H1 (cell line): ENCODE data around the gene EMP2. TPM values are rescaled to one million over a fixed set of nuclear protein-coding genes. Genes with fewer than 3 reads are reported as not detected.

Experiments used
- BRCA1 ChIP-seq: IDR thresholded peaks from 2 replicates; pipeline ENCODE4 v1.6.1; 2012; ENCODE audit warnings: low read depth, low read length, improper control_type of control experiment
- CBX5 ChIP-seq: fragments of 300-800, 300-1000 bp; sonication (generic); IDR thresholded peaks from 2 replicates; pipeline ENCODE4 v1.7.1; 2016; ENCODE audit warnings: antibody characterized with exemption, low read length, low read depth
- CBX8 ChIP-seq: fragments of 300-800, 300-1000 bp; sonication (generic); IDR thresholded peaks from 2 replicates; pipeline ENCODE4 v1.7.1; 2016; ENCODE audit warnings: low read depth, low read length, borderline replicate concordance
- CHD2 ChIP-seq: IDR thresholded peaks from 2 replicates; pipeline ENCODE4 v1.6.1; 2012; ENCODE audit warnings: low read length, improper control_type of control experiment
- CHD7 ChIP-seq: fragments of 300-600 bp; sonication (generic); IDR thresholded peaks from 2 replicates; pipeline ENCODE4 v1.7.1; 2012; ENCODE audit warnings: low read length, moderate library complexity, mild to moderate bottlenecking, inconsistent platforms; ENCODE audit not compliant: insufficient replicate concordance
- RBBP5 ChIP-seq: IDR thresholded peaks from 2 replicates; pipeline ENCODE4 v1.7.1; 2012; ENCODE audit warnings: low read depth, mild to moderate bottlenecking, inconsistent platforms, low read length, moderate library complexity, borderline replicate concordance
- SIX5 ChIP-seq: IDR thresholded peaks from 2 replicates; pipeline ENCODE4 v1.6.1; 2011; ENCODE audit warnings: mild to moderate bottlenecking, low read depth, low read length
- SUZ12 ChIP-seq: fragments of 200-600 bp; sonication (generic); IDR thresholded peaks from 2 replicates; pipeline ENCODE4 v1.6.1; 2012; ENCODE audit warnings: mild to moderate bottlenecking, inconsistent platforms, low read length, moderate library complexity, mixed read lengths
- USF2 ChIP-seq: IDR thresholded peaks from 2 replicates; pipeline ENCODE4 v1.6.1; 2011; ENCODE audit warnings: low read length, improper control_type of control experiment
- polyA plus RNA-seq, 7 experiments: library from polyadenylated mRNA; depleted of rRNA in 3 of 7; stranded (reverse) in 5 of 7; unstranded in 2 of 7; fragments of >200 nt in 5 of 7; fragments of 200-250 nt in 2 of 7; gene quantifications; 1 replicate in 5 of 7; 2 replicates in 1 of 7; 4 replicates in 1 of 7; pipeline versions ENCODE4 v1.2.1 to v1.2.3, GENCODE V29; 2011 to 2013; ENCODE audit warnings: missing spikeins in 2 of 7, mixed read lengths in 2 of 7
- total RNA-seq: library from RNA; stranded (reverse); fragmentation: NEBNext Ultra II Directional; extraction: Animal tissue kit (Norgen Biotek cat#: 25700); gene quantifications from 2 replicates; pipeline ENCODE4 v1.2.1, GENCODE V29; 2021

Gene EMP2
- total and polyA plus RNA-seq, 2 of the 8 experiments (the other 6 are each of a cell fraction or from before 2014, with no cell fraction given): 22.6 to 23.3 TPM

- TF ChIP-seq CHD7 (no peak), SIX5 (no peak), RBBP5 (no peak), CHD2 (no peak), SUZ12 (no peak), CBX5 (no peak), BRCA1 (no peak), USF2 (no peak), CBX8 (no peak)
Measured at GRCh38 chr16:10547708-10548107, 32.7 kb downstream of the EMP2 start (continued).
